MM.1S (cell line): ENCODE results near the gene ITGAV.

Experiments used
- CTCF ChIP-seq: fragments of 300-600 bp; sonication (generic); IDR thresholded peaks from 2 replicates; pipeline ENCODE4 v1.5.1; 2016; ENCODE audit warnings: antibody characterized with exemption, low read length, mixed read lengths
- EZH2 ChIP-seq: fragments of 300-600 bp; sonication (generic); optimal IDR thresholded peaks from 2 replicates; pipeline ENCODE3; 2017; ENCODE audit warnings: low read depth, mild to moderate bottlenecking, antibody characterized with exemption, low read length, mixed read lengths

GRCh38 chr2:186599186-186599778 is 9.4 kb downstream of the ITGAV start:
- TF ChIP-seq CTCF (no peak), EZH2 (no peak)
